PC-9 (cell line): ENCODE measurements around the gene CXCL12.

Experiments used
- CTCF ChIP-seq: fragments of 200-600 bp; sonication (generic); conservative IDR thresholded peaks from 2 replicates; pipeline ENCODE4 v1.6.1; 2017; ENCODE audit warnings: mixed run types, antibody characterized with exemption, mild to moderate bottlenecking, moderate library complexity
- EZH2 ChIP-seq: fragments of 200-600 bp; sonication (generic); IDR thresholded peaks from 2 replicates; pipeline ENCODE4 v1.8.0; 2017; ENCODE audit warnings: antibody characterized with exemption, low read depth

GRCh38 chr10:44418637-44419036, 33.7 kb upstream of the CXCL12 start:
- TF ChIP-seq CTCF (no peak), EZH2 (no peak)
